ENCODE measurements around the gene MED25. TPM values are rescaled to one million over a fixed set of nuclear protein-coding genes. Genes with fewer than 3 reads are reported as not detected.

MED25 gene
- total and polyA plus RNA-seq, 4 donors, result 42.6 to 75.2 (median 48.1) TPM

DNA sequence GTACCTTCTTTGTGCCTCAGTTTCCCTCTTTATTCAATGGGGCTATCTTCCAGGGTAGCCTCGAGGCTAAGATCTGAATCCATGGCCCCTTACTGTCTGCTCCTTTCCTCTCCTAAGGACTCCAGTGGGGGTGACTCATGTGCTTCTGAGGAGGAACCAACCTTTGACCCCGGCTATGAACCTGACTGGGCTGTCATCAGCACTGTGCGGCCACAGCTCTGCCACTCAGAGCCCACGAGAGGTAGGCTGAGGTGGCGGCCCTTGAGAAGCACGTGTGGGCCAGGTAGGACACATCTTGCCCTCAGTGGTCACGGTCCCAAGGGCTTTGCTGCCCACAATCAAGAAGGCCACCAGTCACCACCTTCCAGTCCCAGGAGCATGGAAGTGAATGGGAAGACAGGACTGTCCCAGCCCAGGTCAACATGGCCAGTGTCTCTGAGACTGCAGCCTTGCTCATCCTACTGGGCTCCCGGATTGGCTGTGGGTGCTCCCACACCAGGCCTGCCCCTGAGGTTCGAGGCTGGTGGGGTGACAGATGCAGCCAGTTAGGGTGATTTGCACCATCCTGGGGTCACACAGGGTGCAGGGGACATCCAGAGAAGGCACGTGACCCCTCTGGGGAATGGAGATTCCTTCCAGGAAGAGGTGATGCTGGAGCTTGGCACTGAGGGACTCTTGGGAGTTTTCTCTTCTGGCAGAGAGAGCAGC is 62.2 kb downstream of the MED25 start:
- H3K27ac ChIP-seq (ENCODE audit: low read depth in 1 of 2, low read length in 1 of 2), result no peak overlapping the region
- peaks cover 0 to 16% (median 6%) of the 10 kb centered on the region in 5 donors for H3K4me1 ChIP-seq (ENCODE audit: control insufficient read depth in 5 of 5, insufficient read depth in 5 of 5, low read length in 5 of 5)
- no peak overlapping the region for H3K9ac ChIP-seq (ENCODE audit: insufficient read depth in 1 of 2, low read length in 2 of 2)
- no peaks in the 10 kb centered on the region for H3K27me3 ChIP-seq (ENCODE audit: control insufficient read depth in 3 of 3, insufficient read depth in 3 of 3, low read length in 2 of 3)
- ATAC-seq (ENCODE audit: insufficient read depth, low FRiP score) (no peak), DNase-seq (no peak)
- H3K4me3 ChIP-seq, result no peak overlapping the region
- WGBS, 2 donors, result 96 to 97% methylated on average over 10 of the region's 10 CpGs
- TF ChIP-seq, protein P1, sequence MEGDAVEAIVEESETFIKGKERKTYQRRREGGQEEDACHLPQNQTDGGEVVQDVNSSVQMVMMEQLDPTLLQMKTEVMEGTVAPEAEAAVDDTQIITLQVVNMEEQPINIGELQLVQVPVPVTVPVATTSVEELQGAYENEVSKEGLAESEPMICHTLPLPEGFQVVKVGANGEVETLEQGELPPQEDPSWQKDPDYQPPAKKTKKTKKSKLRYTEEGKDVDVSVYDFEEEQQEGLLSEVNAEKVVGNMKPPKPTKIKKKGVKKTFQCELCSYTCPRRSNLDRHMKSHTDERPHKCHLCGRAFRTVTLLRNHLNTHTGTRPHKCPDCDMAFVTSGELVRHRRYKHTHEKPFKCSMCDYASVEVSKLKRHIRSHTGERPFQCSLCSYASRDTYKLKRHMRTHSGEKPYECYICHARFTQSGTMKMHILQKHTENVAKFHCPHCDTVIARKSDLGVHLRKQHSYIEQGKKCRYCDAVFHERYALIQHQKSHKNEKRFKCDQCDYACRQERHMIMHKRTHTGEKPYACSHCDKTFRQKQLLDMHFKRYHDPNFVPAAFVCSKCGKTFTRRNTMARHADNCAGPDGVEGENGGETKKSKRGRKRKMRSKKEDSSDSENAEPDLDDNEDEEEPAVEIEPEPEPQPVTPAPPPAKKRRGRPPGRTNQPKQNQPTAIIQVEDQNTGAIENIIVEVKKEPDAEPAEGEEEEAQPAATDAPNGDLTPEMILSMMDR (IDR thresholded peaks at IDR 0.05; ENCODE audit: control extremely low read depth, extremely low read depth), result no peak
- H3K36me3 ChIP-seq (ENCODE audit: control insufficient read depth in 4 of 4, insufficient read depth in 4 of 4, low read length in 4 of 4), result peaks cover 17 to 54% (median 48%) of the 10 kb centered on the region in 4 donors
- peaks cover 0 to 2% (median 0%) of the 10 kb centered on the region in 4 donors for H3K9me3 ChIP-seq (ENCODE audit: control insufficient read depth in 4 of 4, insufficient read depth in 3 of 4, low read length in 3 of 4)

DNA sequence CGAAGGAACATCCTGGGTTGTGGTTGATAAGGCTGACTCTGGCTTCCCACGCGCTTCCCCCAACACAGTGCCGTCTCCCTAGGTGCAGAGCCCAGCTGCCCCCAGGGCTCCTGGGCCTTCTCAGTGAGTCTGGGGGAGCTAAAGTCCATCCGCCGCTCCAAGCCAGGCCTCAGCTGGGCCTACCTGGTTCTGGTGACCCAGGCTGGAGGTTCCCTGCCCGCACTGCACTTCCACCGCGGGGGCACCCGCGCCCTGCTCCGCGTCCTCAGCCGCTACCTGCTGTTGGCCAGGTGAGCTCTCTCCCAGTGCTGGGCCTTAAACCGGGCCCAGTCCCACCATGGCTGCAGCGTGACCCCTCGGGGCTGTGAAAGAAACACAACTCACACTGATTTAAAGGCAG is 63.1 kb downstream of the MED25 start:
- H3K27ac ChIP-seq (ENCODE audit: low read depth in 1 of 2, low read length in 1 of 2), result no peak overlapping the region

DNA sequence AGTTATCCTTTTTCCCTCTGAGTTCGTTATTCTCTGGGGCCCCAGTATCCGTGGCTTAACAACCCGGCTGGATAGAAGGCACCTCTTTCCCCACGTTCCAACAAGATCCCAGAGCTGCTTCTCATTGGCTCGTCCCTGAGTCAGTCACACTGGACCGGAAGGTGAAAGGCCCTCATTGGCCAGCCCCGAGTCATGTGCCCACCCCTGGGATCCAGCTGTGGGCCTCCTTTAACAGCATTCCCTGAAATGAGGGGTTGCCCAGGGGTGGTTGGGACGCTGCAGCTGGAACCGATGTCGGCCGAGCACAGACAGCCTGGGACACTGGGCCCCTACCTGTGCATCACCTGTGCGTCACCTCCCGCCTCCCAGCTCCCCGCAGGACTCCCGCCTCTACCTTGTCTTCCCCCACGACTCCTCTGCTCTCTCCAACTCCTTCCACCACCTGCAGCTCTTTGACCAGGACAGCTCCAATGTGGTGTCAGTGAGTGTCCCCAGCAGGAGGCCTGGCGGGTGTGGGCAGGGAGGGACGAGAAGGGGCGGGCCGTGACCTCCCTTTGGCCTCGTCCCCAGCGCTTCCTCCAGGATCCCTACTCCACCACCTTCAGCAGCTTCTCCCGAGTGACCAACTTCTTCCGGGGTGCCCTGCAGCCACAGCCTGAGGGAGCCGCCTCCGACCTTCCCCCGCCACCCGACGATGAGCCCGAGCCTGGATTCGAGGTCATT is 63.7 kb downstream of the MED25 start:
- H3K36me3 ChIP-seq (ENCODE audit: control insufficient read depth in 4 of 4, insufficient read depth in 4 of 4, low read length in 4 of 4), result peaks cover 17 to 58% (median 46%) of the 10 kb centered on the region in 4 donors

More for the DNA sequence above, 63.1 kb downstream of the MED25 start:
- Histone ChIP-seq H3K27me3 (ENCODE audit: control insufficient read depth in 3 of 3, insufficient read depth in 3 of 3, low read length in 2 of 3) (no peaks in the 10 kb centered on the region), H3K4me3 (no peak overlapping the region), H3K36me3 (ENCODE audit: control insufficient read depth in 4 of 4, insufficient read depth in 4 of 4, low read length in 4 of 4) (peaks cover 17 to 56% (median 47%) of the 10 kb centered on the region in 4 donors), H3K4me1 (ENCODE audit: control insufficient read depth in 5 of 5, insufficient read depth in 5 of 5, low read length in 5 of 5) (peaks cover 0 to 10% (median 0%) of the 10 kb centered on the region in 5 donors), H3K9ac (ENCODE audit: insufficient read depth in 1 of 2, low read length in 2 of 2) (no peak overlapping the region), H3K9me3 (ENCODE audit: control insufficient read depth in 4 of 4, insufficient read depth in 3 of 4, low read length in 3 of 4) (peaks cover 0 to 2% (median 0%) of the 10 kb centered on the region in 4 donors)
- ATAC-seq (ENCODE audit: insufficient read depth, low FRiP score), result no peak
- WGBS, 2 donors, result 96 to 97% methylated on average over 17 of the region's 17 CpGs
- TF ChIP-seq, protein P1 (IDR thresholded peaks at IDR 0.05; ENCODE audit: control extremely low read depth, extremely low read depth), result no peak
- no peak for DNase-seq

More for the DNA sequence above, 63.7 kb downstream of the MED25 start:
- Histone ChIP-seq H3K9ac (ENCODE audit: insufficient read depth in 1 of 2, low read length in 2 of 2) (no peak overlapping the region), H3K4me3 (no peak overlapping the region), H3K4me1 (ENCODE audit: control insufficient read depth in 5 of 5, insufficient read depth in 5 of 5, low read length in 5 of 5) (peaks cover 0 to 10% (median 0%) of the 10 kb centered on the region in 5 donors), H3K9me3 (ENCODE audit: control insufficient read depth in 4 of 4, insufficient read depth in 3 of 4, low read length in 3 of 4) (peaks cover 0 to 2% (median 0%) of the 10 kb centered on the region in 4 donors), H3K27ac (ENCODE audit: low read depth in 1 of 2, low read length in 1 of 2) (no peak overlapping the region), H3K27me3 (ENCODE audit: control insufficient read depth in 3 of 3, insufficient read depth in 3 of 3, low read length in 2 of 3) (no peaks in the 10 kb centered on the region)
- 93 to 94% methylated on average over 31 of the region's 31 CpGs for WGBS, 2 donors
- TF ChIP-seq, protein P1 (IDR thresholded peaks at IDR 0.05; ENCODE audit: control extremely low read depth, extremely low read depth), result no peak
- DNase-seq (no peak), ATAC-seq (ENCODE audit: insufficient read depth, low FRiP score) (no peak)
